ENCODE measurements around the gene ROPN1.

ROPN1 gene

GRCh38 chr3:123920868-123921267 lies 71.1 kb downstream of the ROPN1 start:
- H3K4me3 ChIP-seq (ENCODE audit: low read depth, low read length), result no peak overlapping the region
- DNase-seq (ENCODE audit: low read depth, low spot score), result no peak
- TF ChIP-seq CTCF (IDR thresholded peaks at IDR 0.05; ENCODE audit: low read depth, low read length), result no peak
- in situ Hi-C loops (cut with HindIII; ENCODE audit: low sequenced_read_pairs), result no loop called here

- no peak overlapping the region for H3K4me3 ChIP-seq (ENCODE audit: low read depth, low read length)
- in situ Hi-C loops (cut with HindIII; ENCODE audit: low sequenced_read_pairs), result no loop called here
- no peak for TF ChIP-seq CTCF (IDR thresholded peaks at IDR 0.05; ENCODE audit: low read depth, low read length)
- DNase-seq (ENCODE audit: low read depth, low spot score), result no peak
Measured at GRCh38 chr3:123920383-123920782, 71.5 kb downstream of the ROPN1 start.

GRCh38 chr3:123919353-123919752 lies 72.6 kb downstream of the ROPN1 start:
- in situ Hi-C loops (cut with HindIII; ENCODE audit: low sequenced_read_pairs), result no loop called here
- DNase-seq (ENCODE audit: low read depth, low spot score), result no peak
- no peak overlapping the region for H3K4me3 ChIP-seq (ENCODE audit: low read depth, low read length)
- no peak for TF ChIP-seq CTCF (IDR thresholded peaks at IDR 0.05; ENCODE audit: low read depth, low read length)

Measured in astrocyte of the spinal cord (primary cell).